ENCODE results near the gene AIF1L. TPM values are rescaled to one million over a fixed set of nuclear protein-coding genes. Genes with fewer than 3 reads are reported as not detected.

Gene AIF1L
- total and polyA plus RNA-seq, 2 donors (not counting 1 experiment from before 2014, with no cell fraction given), result not detected

DNA sequence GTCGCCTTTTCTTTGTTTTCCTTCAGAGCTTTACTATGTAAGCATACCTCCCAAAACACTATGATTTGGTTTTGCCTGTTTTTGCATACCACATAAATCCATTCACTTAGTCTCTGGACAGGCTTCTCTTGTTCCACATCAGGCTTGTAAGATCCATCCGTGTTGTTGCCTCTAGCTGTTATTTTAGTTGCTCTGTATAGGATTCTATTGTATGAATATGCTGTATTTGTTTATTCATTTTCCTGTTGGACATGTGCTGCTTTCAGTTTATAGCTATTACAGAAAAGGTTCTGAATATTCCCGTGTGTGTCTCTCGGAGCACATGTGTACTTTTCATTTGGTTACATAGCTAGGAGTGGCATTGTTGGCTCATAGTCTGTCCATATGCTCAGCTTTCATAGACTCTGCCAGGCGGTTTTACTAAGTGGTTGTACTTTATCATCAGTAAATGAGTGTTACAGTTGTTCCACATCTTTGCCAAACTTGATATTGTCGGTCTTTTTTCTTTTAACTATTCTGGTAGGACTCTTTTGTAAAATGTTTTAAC, 70.9 kb downstream of the AIF1L start:
- Histone ChIP-seq H4K20me1 (ENCODE audit: control insufficient read depth, insufficient read depth, low read length, poor library complexity, severe bottlenecking) (no peaks in the 10 kb centered on the region), H3K9ac (ENCODE audit: low read length) (no peak overlapping the region), H3K9me3 (ENCODE audit: control extremely low read depth in 1 of 3, control insufficient read depth in 2 of 3, insufficient read depth in 1 of 3, low read length in 2 of 3) (no peaks in the 10 kb centered on the region), H2AFZ (ENCODE audit: insufficient read depth, low read depth, low read length, poor library complexity, severe bottlenecking) (no peak overlapping the region), H3K27me3 (replicated peaks in 1 of 4; ENCODE audit: control extremely low read depth in 1 of 4, control insufficient read depth in 3 of 4, insufficient read depth in 4 of 4, low read length in 3 of 4) (no peaks in the 10 kb centered on the region), H3K4me3 (ENCODE audit: control extremely low read depth in 1 of 5, extremely low read depth in 1 of 5, insufficient read depth in 1 of 5, low read depth in 2 of 5, low read length in 4 of 5) (no peak overlapping the region), H3K27ac (ENCODE audit: low read length in 2 of 2) (no peak overlapping the region), H3K4me1 (ENCODE audit: control insufficient read depth in 2 of 2, insufficient read depth in 2 of 2, low read length in 2 of 2) (no peaks in the 10 kb centered on the region), H3K36me3 (replicated peaks in 1 of 2; ENCODE audit: control extremely low read depth in 1 of 2, control insufficient read depth in 1 of 2, extremely low read depth in 1 of 2, insufficient read depth in 2 of 2, low read length in 1 of 2) (peaks cover 12 to 69% of the 10 kb centered on the region in 2 experiments), H3K79me2 (ENCODE audit: control insufficient read depth, insufficient read depth, low read length) (peaks cover 10% of the 10 kb centered on the region), H3K4me2 (replicated peaks; ENCODE audit: low read depth, low read length, poor library complexity, severe bottlenecking) (no peak overlapping the region)
- Mint-ChIP-seq H3K27me3 (no peaks in the 10 kb centered on the region), H3K4me3 (no peak overlapping the region), H3K9me3 (ENCODE audit: insufficient read depth) (no peaks in the 10 kb centered on the region), H3K27ac (no peak overlapping the region), H3K4me1 (no peaks in the 10 kb centered on the region)
- CTCF ChIA-PET, result interaction anchor here (1.4 to 1.9 kb wide), 3 partner anchors 11 to 169 kb away, joined by 5 to 10 read pairs (median 5); no protein-coding TSS in a partner anchor
- intact Hi-C loops (cut with micrococcal nuclease), result no loop called here
- ATAC-seq (ENCODE audit: low read depth) (no peak), DNase-seq (no peak)
- POLR2A ChIA-PET, result no interaction called here
- 100% methylated on average over 3 of the region's 6 CpGs for WGBS (ENCODE audit: insufficient coverage)
- TF ChIP-seq EZH2 (IDR thresholded peaks at IDR 0.05; ENCODE audit: borderline replicate concordance, insufficient read depth, low read depth, low read length, poor library complexity, severe bottlenecking) (no peak), CTCF (IDR thresholded peaks at IDR 0.05) (no peak)

- H3K4me3 Mint-ChIP-seq, result no peak overlapping the region
- H3K9me3 ChIP-seq (ENCODE audit: control extremely low read depth in 1 of 3, control insufficient read depth in 2 of 3, insufficient read depth in 1 of 3, low read length in 2 of 3), result no peaks in the 10 kb centered on the region
- H3K36me3 ChIP-seq (replicated peaks in 1 of 2; ENCODE audit: control extremely low read depth in 1 of 2, control insufficient read depth in 1 of 2, extremely low read depth in 1 of 2, insufficient read depth in 2 of 2, low read length in 1 of 2), result peaks cover 11 to 67% of the 10 kb centered on the region in 2 experiments
- ATAC-seq (ENCODE audit: low read depth), result no peak
- H3K4me1 Mint-ChIP-seq, result no peaks in the 10 kb centered on the region
- DNase-seq, result no peak
- no peaks in the 10 kb centered on the region for H3K4me1 ChIP-seq (ENCODE audit: control insufficient read depth in 2 of 2, insufficient read depth in 2 of 2, low read length in 2 of 2)
- H3K4me2 ChIP-seq (replicated peaks; ENCODE audit: low read depth, low read length, poor library complexity, severe bottlenecking), result no peak overlapping the region
- no peak overlapping the region for H3K9ac ChIP-seq (ENCODE audit: low read length)
- H3K9me3 Mint-ChIP-seq (ENCODE audit: insufficient read depth), result no peaks in the 10 kb centered on the region
- CTCF ChIA-PET, result interaction anchor here (1.4 to 1.9 kb wide), 2 partner anchors 10 to 169 kb away, joined by 5 to 10 read pairs; no protein-coding TSS in a partner anchor
- 97% methylated on average over 4 of the region's 4 CpGs for WGBS (ENCODE audit: insufficient coverage)
- no peak for TF ChIP-seq CTCF (IDR thresholded peaks at IDR 0.05)
- no peak for TF ChIP-seq EZH2 (IDR thresholded peaks at IDR 0.05; ENCODE audit: borderline replicate concordance, insufficient read depth, low read depth, low read length, poor library complexity, severe bottlenecking)
- POLR2A ChIA-PET, result no interaction called here
- H3K27ac Mint-ChIP-seq, result no peak overlapping the region
- H3K27me3 ChIP-seq (replicated peaks in 1 of 4; ENCODE audit: control extremely low read depth in 1 of 4, control insufficient read depth in 3 of 4, insufficient read depth in 4 of 4, low read length in 3 of 4), result no peaks in the 10 kb centered on the region
- intact Hi-C loops (cut with micrococcal nuclease), result no loop called here
- no peaks in the 10 kb centered on the region for H4K20me1 ChIP-seq (ENCODE audit: control insufficient read depth, insufficient read depth, low read length, poor library complexity, severe bottlenecking)
- H3K27me3 Mint-ChIP-seq, result no peaks in the 10 kb centered on the region
- no peak overlapping the region for H3K27ac ChIP-seq (ENCODE audit: low read length in 2 of 2)
- H3K4me3 ChIP-seq (ENCODE audit: control extremely low read depth in 1 of 5, extremely low read depth in 1 of 5, insufficient read depth in 1 of 5, low read depth in 2 of 5, low read length in 4 of 5), result no peak overlapping the region
- no peak overlapping the region for H2AFZ ChIP-seq (ENCODE audit: insufficient read depth, low read depth, low read length, poor library complexity, severe bottlenecking)
- peaks cover 8% of the 10 kb centered on the region for H3K79me2 ChIP-seq (ENCODE audit: control insufficient read depth, insufficient read depth, low read length)
Observed at GRCh38 chr9:131167936-131168335, 71.6 kb downstream of the AIF1L start.
